Vagina (tissue), 2 donors: Measurements from ENCODE around the gene ADGRL2.

Experiments
- POLR2A ChIP-seq, 2 donors: fragments of 450-650 bp; IDR thresholded peaks; one replicate each; pipeline ENCODE4 v1.6.1; 2017; ENCODE audit warnings: antibody characterized with exemption in 2 of 2, mild to moderate bottlenecking in 2 of 2, moderate library complexity in 2 of 2
- POLR2AphosphoS5 ChIP-seq, 2 donors: sonication (generic); formaldehyde crosslinking; IDR thresholded peaks; one replicate each; pipeline ENCODE4 v1.9.0; 2017; ENCODE audit warnings: antibody characterized with exemption in 2 of 2, mild to moderate bottlenecking in 2 of 2, low read depth in 1 of 2; ENCODE audit not compliant: insufficient read depth in 1 of 2
- TF ChIP-seq, protein P1 (sequence below), 3 experiments: fragments of 450-650 bp in 2 of 3; fragments of 200-600 bp in 1 of 3; sonication (generic) in 1 of 3; IDR thresholded peaks; one replicate each; pipeline ENCODE4 v1.5.1; 2017 to 2019; ENCODE audit warnings: antibody characterized with exemption in 3 of 3, mild to moderate bottlenecking in 2 of 3, moderate library complexity in 2 of 3

DNA sequence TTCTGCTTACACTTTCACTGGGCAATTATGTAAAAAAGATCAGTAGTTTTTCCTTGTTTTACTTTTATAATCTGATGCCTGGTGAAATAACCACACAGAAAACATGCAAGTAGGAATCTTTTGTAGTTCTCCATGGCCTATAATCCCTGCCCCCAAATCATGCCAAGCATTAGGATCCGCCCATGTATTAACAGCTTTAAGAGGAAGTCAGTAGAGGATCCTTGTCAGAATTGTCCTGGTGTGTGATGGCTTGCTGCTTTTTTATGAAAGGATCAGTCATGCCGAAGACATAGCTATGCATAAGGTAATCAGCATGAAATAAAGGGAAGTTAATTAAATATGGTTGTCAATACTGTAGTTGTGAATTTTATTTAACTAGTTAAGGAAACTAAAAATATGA is 20.0 kb downstream of the ADGRL2 start:
- TF ChIP-seq, protein P1, sequence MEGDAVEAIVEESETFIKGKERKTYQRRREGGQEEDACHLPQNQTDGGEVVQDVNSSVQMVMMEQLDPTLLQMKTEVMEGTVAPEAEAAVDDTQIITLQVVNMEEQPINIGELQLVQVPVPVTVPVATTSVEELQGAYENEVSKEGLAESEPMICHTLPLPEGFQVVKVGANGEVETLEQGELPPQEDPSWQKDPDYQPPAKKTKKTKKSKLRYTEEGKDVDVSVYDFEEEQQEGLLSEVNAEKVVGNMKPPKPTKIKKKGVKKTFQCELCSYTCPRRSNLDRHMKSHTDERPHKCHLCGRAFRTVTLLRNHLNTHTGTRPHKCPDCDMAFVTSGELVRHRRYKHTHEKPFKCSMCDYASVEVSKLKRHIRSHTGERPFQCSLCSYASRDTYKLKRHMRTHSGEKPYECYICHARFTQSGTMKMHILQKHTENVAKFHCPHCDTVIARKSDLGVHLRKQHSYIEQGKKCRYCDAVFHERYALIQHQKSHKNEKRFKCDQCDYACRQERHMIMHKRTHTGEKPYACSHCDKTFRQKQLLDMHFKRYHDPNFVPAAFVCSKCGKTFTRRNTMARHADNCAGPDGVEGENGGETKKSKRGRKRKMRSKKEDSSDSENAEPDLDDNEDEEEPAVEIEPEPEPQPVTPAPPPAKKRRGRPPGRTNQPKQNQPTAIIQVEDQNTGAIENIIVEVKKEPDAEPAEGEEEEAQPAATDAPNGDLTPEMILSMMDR (IDR thresholded peaks at IDR 0.05), result no peak
- TF ChIP-seq POLR2A (IDR thresholded peaks at IDR 0.05) (no peak), POLR2AphosphoS5 (IDR thresholded peaks at IDR 0.05; ENCODE audit: insufficient read depth in 1 of 2, low read depth in 1 of 2) (no peak)
